ENCODE data around the gene FES. TPM values are rescaled to one million over a fixed set of nuclear protein-coding genes. Genes with fewer than 3 reads are reported as not detected.

The FES gene
- total and polyA plus RNA-seq, 2 of the 13 experiments (the other 11 are each of a cell fraction or from before 2014, with no cell fraction given): 4.0 to 9.5 TPM

DNA sequence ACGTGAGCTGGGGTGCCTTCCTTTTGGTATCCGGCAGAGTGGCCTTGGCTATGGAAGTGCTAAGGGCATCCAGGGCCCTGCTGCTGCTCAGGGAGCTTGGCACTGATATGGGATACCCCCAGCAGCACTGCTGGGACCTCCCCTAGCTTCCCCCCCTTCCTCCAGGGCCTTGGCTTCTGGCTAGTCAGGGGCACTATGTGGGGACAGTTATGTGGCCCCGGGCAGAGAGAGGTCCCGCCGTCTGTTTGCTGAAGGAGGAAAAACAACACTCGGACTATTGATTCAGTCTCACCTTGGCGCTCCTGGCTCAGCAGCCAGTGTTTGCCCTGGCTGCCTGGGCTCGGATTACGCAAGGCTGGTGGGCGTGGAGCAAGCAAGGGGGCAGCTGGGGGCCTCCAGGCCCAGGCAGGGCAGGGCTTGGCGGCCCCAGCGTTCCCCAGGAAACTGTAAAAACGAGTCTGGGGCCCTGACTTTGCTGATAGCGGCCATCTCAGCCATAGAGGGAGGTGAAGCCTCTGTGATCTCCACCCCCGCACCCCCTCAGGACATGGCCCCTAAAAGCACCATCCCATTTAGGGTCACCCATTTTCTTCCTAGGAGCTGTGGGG, 10.2 kb upstream of the FES start (continued):
- TF ChIP-seq, protein P1, sequence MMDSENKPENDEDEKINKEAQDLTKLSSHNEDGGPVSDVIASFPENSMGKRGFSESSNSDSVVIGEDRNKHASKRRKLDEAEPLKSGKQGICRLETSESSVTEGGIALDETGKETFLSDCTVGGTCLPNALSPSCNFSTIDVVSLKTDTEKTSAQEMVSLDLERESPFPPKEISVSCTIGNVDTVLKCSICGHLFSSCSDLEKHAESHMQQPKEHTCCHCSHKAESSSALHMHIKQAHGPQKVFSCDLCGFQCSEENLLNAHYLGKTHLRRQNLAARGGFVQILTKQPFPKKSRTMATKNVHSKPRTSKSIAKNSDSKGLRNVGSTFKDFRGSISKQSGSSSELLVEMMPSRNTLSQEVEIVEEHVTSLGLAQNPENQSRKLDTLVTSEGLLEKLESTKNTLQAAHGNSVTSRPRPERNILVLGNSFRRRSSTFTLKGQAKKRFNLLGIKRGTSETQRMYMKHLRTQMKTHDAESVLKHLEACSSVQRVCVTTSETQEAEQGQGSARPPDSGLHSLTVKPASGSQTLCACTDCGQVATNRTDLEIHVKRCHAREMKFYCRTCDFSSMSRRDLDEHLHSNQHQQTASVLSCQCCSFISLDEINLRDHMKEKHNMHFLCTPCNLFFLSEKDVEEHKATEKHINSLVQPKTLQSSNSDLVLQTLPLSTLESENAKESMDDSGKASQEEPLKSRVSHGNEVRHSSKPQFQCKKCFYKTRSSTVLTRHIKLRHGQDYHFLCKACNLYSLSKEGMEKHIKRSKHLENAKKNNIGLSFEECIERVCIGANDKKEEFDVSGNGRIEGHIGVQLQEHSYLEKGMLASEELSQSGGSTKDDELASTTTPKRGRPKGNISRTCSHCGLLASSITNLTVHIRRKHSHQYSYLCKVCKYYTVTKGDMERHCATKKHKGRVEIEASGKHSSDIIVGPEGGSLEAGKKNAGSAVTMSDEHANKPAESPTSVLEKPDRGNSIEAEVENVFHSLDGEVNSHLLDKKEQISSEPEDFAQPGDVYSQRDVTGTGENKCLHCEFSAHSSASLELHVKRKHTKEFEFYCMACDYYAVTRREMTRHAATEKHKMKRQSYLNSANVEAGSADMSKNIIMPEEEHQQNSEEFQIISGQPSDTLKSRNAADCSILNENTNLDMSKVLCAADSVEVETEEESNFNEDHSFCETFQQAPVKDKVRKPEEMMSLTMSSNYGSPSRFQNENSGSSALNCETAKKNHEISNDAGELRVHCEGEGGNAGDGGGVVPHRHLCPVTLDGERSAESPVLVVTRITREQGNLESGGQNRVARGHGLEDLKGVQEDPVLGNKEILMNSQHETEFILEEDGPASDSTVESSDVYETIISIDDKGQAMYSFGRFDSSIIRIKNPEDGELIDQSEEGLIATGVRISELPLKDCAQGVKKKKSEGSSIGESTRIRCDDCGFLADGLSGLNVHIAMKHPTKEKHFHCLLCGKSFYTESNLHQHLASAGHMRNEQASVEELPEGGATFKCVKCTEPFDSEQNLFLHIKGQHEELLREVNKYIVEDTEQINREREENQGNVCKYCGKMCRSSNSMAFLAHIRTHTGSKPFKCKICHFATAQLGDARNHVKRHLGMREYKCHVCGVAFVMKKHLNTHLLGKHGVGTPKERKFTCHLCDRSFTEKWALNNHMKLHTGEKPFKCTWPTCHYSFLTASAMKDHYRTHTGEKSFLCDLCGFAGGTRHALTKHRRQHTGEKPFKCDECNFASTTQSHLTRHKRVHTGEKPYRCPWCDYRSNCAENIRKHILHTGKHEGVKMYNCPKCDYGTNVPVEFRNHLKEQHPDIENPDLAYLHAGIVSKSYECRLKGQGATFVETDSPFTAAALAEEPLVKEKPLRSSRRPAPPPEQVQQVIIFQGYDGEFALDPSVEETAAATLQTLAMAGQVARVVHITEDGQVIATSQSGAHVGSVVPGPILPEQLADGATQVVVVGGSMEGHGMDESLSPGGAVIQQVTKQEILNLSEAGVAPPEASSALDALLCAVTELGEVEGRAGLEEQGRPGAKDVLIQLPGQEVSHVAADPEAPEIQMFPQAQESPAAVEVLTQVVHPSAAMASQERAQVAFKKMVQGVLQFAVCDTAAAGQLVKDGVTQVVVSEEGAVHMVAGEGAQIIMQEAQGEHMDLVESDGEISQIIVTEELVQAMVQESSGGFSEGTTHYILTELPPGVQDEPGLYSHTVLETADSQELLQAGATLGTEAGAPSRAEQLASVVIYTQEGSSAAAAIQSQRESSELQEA (CRISPR knock-in tag; IDR thresholded peaks at IDR 0.05; ENCODE audit: not compliant biosample characterization): peak; percentile 41
- TF ChIP-seq, protein P2, sequence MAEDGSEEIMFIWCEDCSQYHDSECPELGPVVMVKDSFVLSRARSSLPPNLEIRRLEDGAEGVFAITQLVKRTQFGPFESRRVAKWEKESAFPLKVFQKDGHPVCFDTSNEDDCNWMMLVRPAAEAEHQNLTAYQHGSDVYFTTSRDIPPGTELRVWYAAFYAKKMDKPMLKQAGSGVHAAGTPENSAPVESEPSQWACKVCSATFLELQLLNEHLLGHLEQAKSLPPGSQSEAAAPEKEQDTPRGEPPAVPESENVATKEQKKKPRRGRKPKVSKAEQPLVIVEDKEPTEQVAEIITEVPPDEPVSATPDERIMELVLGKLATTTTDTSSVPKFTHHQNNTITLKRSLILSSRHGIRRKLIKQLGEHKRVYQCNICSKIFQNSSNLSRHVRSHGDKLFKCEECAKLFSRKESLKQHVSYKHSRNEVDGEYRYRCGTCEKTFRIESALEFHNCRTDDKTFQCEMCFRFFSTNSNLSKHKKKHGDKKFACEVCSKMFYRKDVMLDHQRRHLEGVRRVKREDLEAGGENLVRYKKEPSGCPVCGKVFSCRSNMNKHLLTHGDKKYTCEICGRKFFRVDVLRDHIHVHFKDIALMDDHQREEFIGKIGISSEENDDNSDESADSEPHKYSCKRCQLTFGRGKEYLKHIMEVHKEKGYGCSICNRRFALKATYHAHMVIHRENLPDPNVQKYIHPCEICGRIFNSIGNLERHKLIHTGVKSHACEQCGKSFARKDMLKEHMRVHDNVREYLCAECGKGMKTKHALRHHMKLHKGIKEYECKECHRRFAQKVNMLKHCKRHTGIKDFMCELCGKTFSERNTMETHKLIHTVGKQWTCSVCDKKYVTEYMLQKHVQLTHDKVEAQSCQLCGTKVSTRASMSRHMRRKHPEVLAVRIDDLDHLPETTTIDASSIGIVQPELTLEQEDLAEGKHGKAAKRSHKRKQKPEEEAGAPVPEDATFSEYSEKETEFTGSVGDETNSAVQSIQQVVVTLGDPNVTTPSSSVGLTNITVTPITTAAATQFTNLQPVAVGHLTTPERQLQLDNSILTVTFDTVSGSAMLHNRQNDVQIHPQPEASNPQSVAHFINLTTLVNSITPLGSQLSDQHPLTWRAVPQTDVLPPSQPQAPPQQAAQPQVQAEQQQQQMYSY (CRISPR knock-in tag; IDR thresholded peaks at IDR 0.05): 0 out of 2 replicates have a peak, but pooled peaks have one; percentile 24
- TF ChIP-seq GTF3A (CRISPR knock-in tag; conservative IDR thresholded peaks at IDR 0.05): peak; percentile 89; the same call in 1 of the 2 replicates
- TF ChIP-seq, protein P3, sequence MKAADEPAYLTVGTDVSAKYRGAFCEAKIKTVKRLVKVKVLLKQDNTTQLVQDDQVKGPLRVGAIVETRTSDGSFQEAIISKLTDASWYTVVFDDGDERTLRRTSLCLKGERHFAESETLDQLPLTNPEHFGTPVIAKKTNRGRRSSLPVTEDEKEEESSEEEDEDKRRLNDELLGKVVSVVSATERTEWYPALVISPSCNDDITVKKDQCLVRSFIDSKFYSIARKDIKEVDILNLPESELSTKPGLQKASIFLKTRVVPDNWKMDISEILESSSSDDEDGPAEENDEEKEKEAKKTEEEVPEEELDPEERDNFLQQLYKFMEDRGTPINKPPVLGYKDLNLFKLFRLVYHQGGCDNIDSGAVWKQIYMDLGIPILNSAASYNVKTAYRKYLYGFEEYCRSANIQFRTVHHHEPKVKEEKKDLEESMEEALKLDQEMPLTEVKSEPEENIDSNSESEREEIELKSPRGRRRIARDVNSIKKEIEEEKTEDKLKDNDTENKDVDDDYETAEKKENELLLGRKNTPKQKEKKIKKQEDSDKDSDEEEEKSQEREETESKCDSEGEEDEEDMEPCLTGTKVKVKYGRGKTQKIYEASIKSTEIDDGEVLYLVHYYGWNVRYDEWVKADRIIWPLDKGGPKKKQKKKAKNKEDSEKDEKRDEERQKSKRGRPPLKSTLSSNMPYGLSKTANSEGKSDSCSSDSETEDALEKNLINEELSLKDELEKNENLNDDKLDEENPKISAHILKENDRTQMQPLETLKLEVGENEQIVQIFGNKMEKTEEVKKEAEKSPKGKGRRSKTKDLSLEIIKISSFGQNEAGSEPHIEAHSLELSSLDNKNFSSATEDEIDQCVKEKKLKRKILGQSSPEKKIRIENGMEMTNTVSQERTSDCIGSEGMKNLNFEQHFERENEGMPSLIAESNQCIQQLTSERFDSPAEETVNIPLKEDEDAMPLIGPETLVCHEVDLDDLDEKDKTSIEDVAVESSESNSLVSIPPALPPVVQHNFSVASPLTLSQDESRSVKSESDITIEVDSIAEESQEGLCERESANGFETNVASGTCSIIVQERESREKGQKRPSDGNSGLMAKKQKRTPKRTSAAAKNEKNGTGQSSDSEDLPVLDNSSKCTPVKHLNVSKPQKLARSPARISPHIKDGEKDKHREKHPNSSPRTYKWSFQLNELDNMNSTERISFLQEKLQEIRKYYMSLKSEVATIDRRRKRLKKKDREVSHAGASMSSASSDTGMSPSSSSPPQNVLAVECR (CRISPR knock-in tag; IDR thresholded peaks at IDR 0.05; ENCODE audit: borderline replicate concordance): peak; percentile 82; the same call in 1 of the 2 replicates
- TF ChIP-seq, protein P4, sequence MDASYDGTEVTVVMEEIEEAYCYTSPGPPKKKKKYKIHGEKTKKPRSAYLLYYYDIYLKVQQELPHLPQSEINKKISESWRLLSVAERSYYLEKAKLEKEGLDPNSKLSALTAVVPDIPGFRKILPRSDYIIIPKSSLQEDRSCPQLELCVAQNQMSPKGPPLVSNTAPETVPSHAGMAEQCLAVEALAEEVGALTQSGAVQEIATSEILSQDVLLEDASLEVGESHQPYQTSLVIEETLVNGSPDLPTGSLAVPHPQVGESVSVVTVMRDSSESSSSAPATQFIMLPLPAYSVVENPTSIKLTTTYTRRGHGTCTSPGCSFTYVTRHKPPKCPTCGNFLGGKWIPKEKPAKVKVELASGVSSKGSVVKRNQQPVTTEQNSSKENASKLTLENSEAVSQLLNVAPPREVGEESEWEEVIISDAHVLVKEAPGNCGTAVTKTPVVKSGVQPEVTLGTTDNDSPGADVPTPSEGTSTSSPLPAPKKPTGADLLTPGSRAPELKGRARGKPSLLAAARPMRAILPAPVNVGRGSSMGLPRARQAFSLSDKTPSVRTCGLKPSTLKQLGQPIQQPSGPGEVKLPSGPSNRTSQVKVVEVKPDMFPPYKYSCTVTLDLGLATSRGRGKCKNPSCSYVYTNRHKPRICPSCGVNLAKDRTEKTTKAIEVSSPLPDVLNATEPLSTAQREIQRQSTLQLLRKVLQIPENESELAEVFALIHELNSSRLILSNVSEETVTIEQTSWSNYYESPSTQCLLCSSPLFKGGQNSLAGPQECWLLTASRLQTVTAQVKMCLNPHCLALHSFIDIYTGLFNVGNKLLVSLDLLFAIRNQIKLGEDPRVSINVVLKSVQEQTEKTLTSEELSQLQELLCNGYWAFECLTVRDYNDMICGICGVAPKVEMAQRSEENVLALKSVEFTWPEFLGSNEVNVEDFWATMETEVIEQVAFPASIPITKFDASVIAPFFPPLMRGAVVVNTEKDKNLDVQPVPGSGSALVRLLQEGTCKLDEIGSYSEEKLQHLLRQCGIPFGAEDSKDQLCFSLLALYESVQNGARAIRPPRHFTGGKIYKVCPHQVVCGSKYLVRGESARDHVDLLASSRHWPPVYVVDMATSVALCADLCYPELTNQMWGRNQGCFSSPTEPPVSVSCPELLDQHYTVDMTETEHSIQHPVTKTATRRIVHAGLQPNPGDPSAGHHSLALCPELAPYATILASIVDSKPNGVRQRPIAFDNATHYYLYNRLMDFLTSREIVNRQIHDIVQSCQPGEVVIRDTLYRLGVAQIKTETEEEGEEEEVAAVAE (CRISPR knock-in tag; IDR thresholded peaks at IDR 0.05; ENCODE audit: borderline replicate concordance): peak; percentile 72; the same call in 1 of the 2 replicates

All from HepG2 (cell line).